GM12892 (cell line): ENCODE measurements around the gene OSBPL8.

ENCODE experiments used
- POLR2A ChIP-seq: IDR thresholded peaks from 2 replicates; pipeline ENCODE4 v1.6.1; 2011; ENCODE audit warnings: low read depth, low read length, control low read depth
- TAF1 ChIP-seq: IDR thresholded peaks from 2 replicates; pipeline ENCODE4 v1.6.1; 2011; ENCODE audit warnings: low read depth, mild to moderate bottlenecking, control low read depth, low read length, borderline replicate concordance

- TF ChIP-seq POLR2A (no peak), TAF1 (no peak)
These were observed 126.8 kb downstream of the OSBPL8 start for GRCh38 chr12:76432733-76433132.
